ENCODE measurements around the gene GDPGP1.

The GDPGP1 gene

GRCh38 chr15:90227816-90228772 is 5.9 kb upstream of the GDPGP1 start:
- no peak for DNase-seq (ENCODE audit: low read depth)
- no peak overlapping the region for H3K4me3 ChIP-seq (ENCODE audit: low read length)
- TF ChIP-seq CTCF (conservative IDR thresholded peaks at IDR 0.05; ENCODE audit: low read depth, low read length): no peak

- no peak for DNase-seq (ENCODE audit: low read depth)
- no peak for TF ChIP-seq CTCF (conservative IDR thresholded peaks at IDR 0.05; ENCODE audit: low read depth, low read length)
- H3K4me3 ChIP-seq (ENCODE audit: low read length): no peak overlapping the region
These were observed 5.0 kb upstream of the GDPGP1 start for GRCh38 chr15:90228960-90229359.

- no peak for TF ChIP-seq CTCF (conservative IDR thresholded peaks at IDR 0.05; ENCODE audit: low read depth, low read length)
- DNase-seq (ENCODE audit: low read depth): no peak
- no peak overlapping the region for H3K4me3 ChIP-seq (ENCODE audit: low read length)
These were observed 3.9 kb upstream of the GDPGP1 start for GRCh38 chr15:90230071-90230494.

GRCh38 chr15:90230610-90231009 is 3.4 kb upstream of the GDPGP1 start:
- no peak for TF ChIP-seq CTCF (conservative IDR thresholded peaks at IDR 0.05; ENCODE audit: low read depth, low read length)
- no peak overlapping the region for H3K4me3 ChIP-seq (ENCODE audit: low read length)
- DNase-seq (ENCODE audit: low read depth): no peak

- DNase-seq (ENCODE audit: low read depth): no peak
- no peak for TF ChIP-seq CTCF (conservative IDR thresholded peaks at IDR 0.05; ENCODE audit: low read depth, low read length)
- H3K4me3 ChIP-seq (ENCODE audit: low read length): no peak overlapping the region
These were observed 2.7 kb upstream of the GDPGP1 start for GRCh38 chr15:90231028-90232017.

- H3K4me3 ChIP-seq (ENCODE audit: low read length): no peak overlapping the region
- no peak for TF ChIP-seq CTCF (conservative IDR thresholded peaks at IDR 0.05; ENCODE audit: low read depth, low read length)
- DNase-seq (ENCODE audit: low read depth): no peak
These were observed 1.8 kb upstream of the GDPGP1 start for GRCh38 chr15:90232196-90232595.
